ENCODE results near the gene CC2D2A.

DNA sequence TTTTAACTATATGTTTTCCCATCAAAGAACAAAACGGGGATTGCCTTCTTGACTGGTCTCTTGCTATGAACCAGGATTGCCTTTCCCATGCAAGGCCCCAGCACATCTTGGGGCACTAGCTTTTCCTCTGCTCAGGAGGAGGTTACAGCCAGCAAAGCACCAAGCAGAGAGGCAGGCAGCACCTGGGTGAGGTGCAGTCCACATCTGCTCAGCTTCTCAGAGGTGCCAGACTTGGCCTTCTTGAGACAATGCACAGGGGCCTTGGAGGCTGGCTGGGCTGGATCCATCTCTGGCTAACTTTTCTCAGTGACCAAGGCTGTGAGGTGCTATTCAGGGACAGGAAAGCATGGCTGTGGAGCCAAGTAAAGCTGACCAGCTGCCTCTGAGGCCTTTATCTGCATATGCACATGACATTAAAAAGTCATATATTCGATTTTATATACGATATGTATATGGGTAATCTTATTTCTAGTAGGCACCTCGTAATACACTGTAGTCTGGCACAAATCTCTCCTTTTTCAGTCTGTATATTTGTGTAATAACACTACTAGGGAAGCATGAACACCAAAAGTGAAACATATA is 86.9 kb downstream of the CC2D2A start:
- TF ChIP-seq CTCF (IDR thresholded peaks at IDR 0.05 in 2 of 3, conservative IDR thresholded peaks at IDR 0.05 in 1 of 3; ENCODE audit: control insufficient read depth in 2 of 3, extremely low read depth in 1 of 3, insufficient read depth in 1 of 3, low read depth in 3 of 3, low read length in 3 of 3): no peak
- TF ChIP-seq SUZ12 (IDR thresholded peaks at IDR 0.05; ENCODE audit: unreplicated experiment): no peak
- TF ChIP-seq TAF1 (IDR thresholded peaks at IDR 0.05; ENCODE audit: borderline replicate concordance, low read depth, low read length): no peak
- no peak for TF ChIP-seq RCOR1 (conservative IDR thresholded peaks at IDR 0.05; ENCODE audit: low read depth, low read length)
- no peak for TF ChIP-seq POLR2AphosphoS5 (IDR thresholded peaks at IDR 0.05; ENCODE audit: low read length)
- TF ChIP-seq ETV6 (conservative IDR thresholded peaks at IDR 0.05 in 1 of 2, IDR thresholded peaks at IDR 0.05 in 1 of 2; ENCODE audit: borderline replicate concordance in 1 of 2, low read depth in 1 of 2): no peak
- TF ChIP-seq ATF7 (IDR thresholded peaks at IDR 0.05; ENCODE audit: low read depth): no peak
- TF ChIP-seq DPF2 (IDR thresholded peaks at IDR 0.05): no peak
- TF ChIP-seq FOXM1 (IDR thresholded peaks at IDR 0.05; ENCODE audit: low read depth, low read length): no peak
- no peak for TF ChIP-seq EGR1 (IDR thresholded peaks at IDR 0.05; ENCODE audit: borderline replicate concordance in 1 of 2, low read depth in 2 of 2, low read length in 2 of 2)
- no peak for TF ChIP-seq POU2F2 (IDR thresholded peaks at IDR 0.05; ENCODE audit: borderline replicate concordance, low read depth, low read length)
- TF ChIP-seq ZBTB40 (IDR thresholded peaks at IDR 0.05; ENCODE audit: borderline replicate concordance): no peak

Measured in GM12878 (cell line).